IPS DF 19.7 (cell line): ENCODE results near the gene PHF2.
"Not testable (repeated sequence)": the region's sequence is repeated elsewhere in the genome, so short reads cannot be mapped to it uniquely, and the experiment has no call there.

Source experiments
- DNase-seq: peaks from one replicate; pipeline ENCODE4 v3.0.0-alpha.2; 2013; ENCODE audit warnings: low read depth, low spot score

PHF2 gene

DNA sequence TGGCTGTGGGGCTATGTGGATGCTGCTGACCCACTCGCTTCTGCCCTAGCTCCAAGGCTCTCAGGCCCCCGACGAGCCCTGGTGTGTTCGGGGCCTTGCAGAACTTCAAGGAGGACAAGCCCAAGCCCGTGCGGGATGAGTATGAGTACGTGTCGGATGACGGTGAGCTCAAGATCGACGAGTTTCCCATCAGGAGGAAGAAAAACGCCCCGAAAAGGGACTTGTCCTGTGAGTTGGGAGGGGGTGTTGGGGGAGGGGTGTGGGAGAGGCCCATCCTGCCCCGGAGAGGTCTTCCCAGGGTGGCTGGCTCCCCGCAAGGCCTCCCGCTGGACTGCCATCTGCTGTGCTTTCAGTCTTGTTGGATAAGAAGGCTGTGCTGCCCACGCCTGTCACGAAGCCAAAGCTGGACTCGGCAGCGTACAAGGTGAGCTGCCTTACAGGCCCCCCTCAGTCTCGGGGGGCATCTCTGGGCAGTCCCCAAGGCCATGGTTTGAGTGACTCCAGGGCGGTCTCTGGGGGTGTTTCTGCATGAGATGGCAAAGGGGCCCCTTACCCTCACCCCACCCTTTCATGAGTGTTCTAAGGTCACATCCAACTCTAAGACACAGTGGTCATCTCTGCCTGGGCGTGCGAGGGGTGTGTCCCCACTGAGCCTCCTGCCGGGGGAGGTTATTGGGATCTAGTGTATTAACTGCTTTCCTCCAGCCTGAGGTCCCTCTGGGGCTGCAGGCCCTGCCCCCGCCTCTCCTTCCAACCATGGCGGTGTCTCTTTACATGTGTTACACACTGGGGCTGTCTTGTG, 89.5 kb downstream of the PHF2 start:
- DNase-seq = no peak

DNA sequence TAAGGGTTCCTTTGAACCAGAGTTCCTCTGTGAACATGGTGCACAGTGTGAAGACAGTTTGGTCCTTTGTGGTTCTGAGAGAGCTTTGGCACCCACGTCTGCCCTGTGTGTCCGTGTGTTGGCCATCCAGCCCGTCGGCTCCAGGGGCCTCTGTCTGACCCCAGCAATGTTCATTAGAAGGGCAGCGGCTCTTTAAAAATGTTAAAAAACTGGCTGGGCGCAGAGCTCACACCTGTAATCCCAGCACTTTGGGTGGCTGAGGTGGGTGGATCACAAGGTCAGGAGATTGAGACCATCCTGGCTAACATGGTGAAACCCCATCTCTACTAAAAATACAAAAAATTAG, 90.0 kb downstream of the PHF2 start:
- DNase-seq = not testable (repeated sequence)

DNA sequence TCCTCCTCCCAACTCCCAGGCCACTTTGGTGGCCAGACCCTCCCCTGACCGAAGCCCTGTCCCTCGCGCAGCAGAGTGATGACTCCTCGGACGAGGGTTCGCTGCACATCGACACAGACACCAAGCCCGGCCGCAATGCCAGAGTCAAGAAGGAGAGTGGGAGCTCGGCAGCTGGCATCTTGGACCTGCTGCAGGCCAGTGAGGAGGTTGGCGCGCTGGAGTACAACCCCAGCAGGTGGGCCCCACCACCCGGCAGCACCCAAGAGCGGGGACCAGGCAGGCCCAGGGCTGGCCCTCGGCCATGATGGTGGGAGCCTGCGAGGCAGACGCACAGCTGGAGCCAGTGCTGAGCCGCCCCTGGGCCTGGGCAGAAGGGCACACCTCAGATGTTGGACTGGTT, 90.6 kb downstream of the PHF2 start:
- no peak for DNase-seq

DNA sequence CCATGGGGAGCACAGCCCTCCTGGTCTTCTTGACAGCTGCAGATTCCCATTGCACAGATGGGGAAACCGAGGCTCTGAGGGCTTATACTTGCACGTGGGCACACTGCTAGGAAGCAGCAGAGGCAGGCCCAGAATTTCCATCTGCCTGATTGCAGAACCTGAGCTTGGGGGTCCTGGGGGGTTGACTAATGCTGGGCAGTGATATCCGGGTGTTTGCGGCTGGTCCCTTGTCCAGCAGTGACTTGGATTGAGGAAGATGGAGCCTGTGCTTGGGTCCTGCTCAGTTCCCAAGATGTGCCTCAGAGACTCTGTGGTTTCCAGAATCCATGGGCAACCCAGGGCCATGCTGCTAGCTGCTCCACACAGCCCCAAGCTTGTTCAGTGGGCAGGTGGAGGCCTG, 91.2 kb downstream of the PHF2 start:
- no peak for DNase-seq

DNA sequence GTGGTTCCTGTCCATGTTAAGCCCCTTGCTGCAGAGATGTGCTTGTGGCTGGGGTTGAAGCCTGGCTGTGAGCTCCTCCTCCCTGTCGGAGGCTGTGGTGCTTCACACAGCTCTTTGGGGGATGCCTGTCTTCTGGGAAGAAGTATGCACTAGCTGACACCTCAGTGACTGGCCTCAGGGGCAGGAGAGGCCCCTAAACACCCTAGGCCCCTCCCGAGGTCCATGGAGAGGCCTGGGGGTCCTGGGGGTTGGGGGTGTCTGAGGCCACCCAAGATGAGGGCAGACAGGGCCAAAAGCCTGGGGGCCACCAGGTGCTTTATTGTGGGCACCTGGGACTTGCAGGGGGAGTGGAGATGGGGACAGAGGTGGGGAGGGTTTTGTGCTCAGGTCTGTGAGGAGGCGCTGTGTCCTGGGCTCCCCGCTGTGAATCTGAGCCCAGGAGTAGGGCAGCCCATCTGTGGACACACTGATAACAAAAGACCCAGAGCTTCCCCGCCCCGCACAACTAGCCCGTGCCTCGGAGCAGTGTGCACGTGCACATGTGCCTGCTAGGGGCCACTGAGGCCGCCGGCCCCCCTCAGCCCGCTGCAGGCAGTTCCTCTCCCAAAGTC, 92.0 kb downstream of the PHF2 start:
- DNase-seq = no peak

DNA sequence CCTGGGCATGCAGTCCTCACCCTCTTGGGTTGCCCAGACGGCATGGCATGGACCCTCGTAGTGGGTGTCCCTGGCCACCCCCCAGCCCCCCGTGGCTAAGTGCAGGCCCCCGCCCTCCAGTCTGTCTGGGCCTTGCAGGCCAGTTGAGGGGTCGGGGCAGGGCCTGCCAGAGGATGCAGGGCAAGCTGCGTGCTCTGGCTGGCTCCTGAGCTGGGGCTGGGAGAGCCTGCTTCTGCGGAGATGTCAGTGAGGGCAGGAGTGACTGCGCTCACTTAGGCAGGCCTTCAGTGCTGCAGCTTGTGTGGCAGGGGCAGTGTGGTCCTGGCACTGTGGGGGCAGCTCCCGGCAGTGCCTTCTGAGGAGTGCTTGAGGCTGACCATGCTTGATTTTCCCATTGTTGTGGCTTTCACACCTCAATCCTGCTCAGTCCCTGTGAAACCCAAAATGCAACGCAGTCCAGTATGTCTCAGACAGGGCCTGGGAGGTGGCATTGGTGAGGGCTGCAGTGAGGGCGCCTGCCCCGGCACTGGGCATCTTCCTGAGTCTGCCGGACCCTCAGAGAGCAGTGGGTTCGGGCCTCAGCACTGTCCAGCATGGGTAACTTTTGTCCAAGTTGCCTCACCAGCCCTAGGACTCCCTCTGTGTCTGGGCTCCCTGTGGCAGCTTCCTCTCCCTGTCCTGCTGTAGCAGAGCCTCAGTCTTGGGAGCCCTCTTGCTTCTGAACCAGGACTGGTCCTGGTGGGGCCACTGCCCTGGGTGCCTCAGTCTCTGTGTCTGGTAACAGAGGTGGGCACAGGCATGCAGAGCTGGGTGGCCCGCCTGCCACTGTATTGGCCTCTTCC, 93.0 kb downstream of the PHF2 start:
- DNase-seq = no peak

DNA sequence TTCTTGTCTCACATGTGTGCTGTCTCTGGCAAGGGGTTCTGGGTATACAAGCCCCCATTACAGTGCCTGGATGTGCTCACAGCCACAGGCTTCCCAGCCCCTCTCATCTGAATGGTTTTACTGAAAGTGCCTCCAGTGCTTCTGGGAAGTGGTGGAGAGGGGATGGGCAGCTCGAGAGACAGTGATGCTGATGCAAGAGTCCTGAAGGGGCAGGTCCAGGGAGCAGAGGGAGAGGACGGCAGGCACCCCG, 93.5 kb downstream of the PHF2 start:
- DNase-seq = no peak

DNA sequence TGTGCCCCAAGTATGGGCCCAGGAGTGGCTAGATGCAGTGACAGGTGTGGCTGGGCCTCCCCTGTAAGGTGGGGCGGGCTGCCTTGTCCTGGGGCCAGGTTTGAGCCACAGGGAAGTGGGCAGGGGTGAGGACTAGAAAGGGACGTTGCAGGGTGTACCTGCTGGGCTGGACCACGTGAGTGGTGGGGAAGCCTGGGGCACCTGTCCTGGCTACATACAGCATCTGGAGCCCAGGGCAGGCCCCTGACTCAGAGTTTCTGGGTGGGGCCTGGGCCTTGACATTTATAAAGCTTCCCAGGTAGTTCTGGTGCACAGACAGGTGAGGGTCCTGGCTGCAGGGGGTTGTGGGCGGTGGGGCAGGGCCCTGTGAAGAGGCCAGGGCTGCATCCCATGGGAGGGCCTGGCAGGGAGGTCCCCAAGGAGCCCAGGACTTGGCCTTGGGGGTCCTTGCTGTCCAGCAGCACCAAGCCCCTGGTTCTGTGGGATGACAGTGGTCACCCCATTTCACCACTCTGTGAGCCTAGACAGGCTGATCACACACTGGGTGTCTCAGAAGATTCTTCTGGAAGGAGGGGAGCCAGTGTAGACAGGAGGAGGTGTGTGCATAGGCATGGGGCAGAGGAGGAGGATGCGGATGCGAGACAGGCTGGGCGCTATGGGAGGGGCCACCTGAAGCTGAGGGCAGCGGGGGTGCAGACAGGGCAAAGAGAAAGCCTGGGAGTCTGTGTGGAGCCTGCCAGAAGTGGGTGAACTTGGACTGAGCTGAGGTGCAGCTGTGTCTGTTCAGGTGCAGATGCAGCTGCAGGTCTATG, 94.0 kb downstream of the PHF2 start:
- DNase-seq = no peak

DNA sequence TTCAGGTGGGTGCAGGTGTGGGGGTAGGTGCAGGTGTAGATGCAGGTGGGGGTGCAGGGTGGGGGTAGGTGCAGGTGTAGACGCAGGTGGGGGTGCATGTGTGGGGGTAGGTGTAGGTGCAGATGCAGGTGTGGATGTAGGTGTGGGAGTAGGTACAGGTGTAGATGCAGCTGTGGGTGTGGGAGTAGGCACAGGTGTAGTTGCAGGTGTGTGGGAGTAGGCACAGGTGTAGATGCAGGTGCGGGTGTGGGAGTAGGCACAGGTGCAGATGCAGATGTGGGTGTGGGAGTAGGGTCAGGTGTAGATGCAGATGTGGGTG, 94.6 kb downstream of the PHF2 start:
- DNase-seq = no peak

DNA sequence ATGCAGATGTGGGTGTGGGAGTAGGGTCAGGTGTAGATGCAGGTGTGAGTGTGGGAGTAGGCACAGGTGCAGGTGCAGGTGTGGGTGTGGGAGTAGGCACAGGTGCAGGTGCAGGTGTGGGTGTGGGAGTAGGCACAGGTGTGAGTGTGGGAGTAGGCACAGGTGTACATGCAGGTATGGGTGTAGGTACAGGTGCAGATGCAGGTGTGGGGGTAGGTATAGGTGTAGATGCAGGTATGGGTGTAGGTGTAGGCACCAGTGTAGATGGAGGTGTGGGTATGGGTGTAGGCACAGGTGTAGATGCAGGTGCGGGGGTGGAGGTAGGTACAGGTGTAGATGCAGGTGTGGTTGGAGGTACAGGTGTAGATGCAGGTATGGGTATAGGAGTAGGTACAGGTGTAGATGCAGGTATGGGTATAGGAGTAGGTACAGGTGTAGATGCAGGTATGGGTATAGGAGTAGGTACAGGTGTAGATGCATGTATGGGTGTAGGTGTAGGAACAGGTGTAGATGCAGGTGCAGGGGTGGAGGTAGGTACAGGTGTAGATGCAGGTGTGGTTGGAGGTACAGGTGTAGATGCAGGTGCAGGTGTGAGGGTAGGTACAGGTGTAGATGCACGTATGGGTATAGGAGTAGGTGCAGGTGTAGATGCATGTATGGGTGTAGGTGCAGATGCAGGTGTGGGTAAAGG, 96.1 kb downstream of the PHF2 start:
- DNase-seq = not testable (repeated sequence)

DNA sequence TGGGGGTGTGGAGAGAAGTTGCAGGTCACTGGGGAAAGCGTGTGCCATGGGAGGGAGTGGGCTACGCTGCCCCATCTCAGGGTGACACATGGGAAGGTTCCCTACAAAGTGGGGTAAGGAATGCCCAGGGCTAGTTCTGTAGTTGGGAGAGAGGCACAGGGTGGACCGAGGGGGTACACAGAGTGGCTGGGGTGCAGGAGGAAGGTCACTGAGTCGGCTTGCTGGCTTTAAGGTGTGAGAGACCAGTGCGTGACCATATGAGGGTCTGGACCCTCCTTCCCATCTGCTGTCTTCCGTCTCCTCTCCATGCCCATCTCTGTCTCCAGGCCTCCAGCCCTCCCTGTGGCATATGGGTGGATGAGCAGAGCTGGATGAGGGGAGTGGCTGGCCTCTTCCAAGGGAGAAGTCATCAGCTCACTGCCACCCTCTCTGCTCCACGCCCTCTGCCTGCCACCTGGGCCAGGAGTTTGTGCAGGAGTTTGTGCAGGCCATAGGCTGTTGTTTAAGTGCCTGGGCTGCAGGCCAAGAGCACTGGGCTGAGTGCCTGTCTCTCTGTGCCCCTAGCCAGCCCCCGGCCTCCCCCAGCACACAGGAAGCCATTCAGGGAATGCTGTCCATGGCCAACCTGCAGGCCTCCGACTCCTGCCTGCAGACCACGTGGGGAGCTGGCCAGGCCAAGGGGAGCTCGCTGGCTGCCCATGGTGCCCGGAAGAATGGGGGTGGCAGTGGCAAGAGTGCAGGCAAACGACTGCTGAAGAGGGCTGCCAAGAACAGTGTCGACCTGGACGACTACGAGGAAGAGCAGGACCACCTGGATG, 96.8 kb downstream of the PHF2 start:
- DNase-seq = no peak

DNA sequence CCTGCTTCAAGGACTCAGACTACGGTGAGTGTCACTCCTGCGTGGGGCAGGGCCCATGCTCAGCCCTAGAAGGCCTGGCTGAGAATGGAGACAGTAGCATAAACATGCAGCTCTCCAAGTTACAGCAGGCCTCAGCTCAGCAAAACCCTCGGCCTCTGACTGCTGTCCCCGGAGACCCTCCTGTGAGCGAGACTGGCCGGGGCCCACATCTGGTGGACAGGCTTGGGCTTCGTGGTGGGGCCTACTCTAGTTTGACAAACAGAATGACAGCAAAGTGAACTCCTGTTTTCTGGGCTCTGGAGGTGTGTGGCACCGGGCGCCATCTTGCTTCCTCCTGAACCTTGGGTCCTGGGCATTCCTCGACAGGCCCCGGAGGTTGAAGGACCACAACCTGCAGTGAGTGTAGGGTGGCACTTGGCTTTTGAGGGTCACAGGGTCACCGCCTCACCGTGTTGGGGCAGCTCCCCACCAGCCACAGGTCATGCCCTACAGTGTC, 97.5 kb downstream of the PHF2 start:
- no peak for DNase-seq

DNA sequence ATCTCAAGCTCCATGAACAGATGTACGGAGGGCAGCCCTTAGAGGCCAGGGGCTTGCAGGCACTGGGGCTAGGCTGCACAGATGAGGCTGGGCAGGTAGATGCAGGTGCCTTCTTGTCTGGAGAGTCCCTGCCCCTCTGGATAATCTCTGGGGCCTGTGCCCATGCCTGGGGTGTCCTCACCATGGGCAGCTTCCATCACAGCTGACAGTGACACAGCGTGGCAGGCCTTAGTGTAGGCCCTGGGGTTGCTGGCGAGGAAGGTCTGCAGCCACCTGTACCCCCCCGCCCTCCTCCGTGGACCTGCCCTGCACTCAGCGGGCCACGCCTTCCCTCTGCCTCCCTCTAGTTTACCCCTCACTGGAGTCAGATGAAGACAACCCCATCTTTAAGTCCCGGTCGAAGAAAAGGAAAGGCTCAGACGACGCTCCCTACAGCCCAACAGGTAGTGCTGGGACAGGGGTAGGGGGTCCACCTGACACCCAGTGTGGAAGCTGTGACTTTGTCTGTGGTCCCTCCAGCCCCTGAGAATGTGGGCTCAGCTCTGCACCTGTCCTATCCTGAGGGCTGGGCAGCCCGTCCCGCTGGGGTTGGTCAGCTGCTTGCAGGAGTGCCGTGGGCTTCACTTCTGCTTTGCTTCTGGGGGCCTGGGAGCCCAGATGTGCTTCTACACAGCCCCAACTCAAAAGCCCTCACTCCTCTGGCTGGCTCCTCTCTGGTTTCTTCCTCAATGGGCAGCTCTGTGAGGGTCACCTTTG, 98.4 kb downstream of the PHF2 start:
- no peak for DNase-seq

DNA sequence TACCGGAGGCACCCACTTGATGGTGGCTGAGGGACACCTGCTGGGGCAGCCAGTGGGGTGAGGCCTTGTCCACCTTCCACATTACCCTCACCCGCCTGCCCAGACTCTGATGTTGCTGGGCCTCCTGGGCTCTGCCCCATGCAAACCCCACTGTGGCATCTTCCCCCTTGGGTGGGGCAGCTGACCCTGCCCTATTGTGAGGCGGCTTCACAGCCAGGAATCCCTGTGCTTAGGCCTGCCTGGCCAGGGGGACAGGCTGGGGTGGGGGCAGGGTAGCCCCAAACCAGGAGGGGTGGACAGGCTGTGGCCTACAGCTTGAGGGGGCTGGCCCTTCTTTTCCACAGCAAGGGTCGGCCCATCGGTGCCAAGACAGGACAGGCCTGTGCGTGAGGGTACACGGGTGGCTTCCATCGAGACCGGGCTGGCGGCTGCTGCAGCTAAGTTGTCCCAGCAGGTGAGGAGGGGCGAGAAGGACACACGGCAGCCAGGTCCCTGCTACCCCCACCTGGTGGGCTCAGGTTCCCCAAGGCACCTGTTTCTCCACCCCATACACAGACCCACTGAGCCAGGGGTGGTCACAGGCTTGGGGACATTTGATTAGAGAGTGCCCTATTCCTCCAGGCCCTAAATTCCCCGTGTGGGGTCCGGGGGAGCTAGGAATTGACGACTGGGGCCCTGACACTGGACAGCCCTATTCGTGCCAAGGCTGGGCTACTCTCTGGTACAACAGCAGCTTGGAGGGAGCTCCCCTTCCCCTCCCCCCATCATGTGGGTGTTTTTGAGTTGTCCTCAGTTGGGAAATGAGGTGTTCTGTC, 99.2 kb downstream of the PHF2 start:
- no peak for DNase-seq

DNA sequence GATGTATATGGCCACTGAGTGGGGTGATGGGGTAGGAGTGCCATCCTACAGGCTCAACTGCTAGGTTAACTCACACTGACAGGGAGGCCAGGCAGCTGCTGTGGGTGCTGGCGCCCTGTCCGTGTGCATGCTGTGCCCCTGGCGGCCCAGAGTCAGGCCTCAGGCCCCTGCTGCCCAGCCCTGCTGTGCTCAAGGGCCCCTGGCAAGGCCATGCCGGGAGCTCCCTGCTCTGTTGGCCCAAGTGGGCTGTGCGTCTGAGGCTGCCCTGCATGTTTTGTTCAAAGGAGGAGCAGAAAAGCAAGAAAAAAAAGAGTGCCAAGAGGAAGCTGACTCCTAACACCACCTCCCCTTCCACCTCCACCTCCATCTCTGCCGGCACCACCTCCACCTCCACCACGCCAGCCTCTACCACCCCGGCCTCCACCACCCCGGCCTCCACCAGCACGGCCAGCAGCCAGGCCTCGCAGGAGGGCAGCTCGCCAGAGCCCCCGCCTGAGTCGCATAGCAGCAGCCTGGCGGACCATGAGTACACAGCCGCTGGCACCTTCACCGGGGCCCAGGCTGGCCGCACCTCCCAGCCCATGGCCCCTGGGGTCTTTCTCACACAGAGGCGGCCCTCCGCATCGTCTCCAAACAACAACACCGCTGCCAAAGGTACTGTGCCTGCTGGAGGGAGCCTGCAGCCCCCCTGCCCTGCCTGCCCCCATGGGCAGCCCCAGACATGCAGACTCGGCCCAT, 100.1 kb downstream of the PHF2 start:
- no peak for DNase-seq

DNA sequence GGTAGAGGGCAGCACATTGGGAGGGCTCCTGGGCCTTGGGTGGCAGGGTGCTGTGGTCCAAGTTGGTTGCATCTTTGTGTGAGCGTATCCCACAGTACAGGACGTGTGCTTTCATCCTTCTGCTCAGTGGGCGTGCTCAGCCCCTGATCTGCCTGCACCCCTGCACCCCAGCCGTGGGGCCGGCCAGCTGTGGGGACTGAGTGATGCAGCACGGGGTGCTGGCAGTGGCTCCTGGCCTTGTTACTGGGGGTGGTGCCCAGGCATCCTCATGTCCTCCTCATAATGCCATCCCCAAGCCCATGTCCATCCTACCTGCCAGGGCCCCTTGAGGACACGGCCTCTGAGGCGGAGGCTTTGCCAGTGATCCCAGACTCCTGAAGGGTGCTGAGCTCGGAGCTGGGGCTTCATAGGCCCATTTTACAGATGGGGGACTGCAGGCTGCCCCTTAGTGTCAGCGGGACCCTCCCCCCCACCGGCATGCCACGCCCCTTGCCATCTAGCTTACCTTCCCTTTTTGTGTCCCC, 100.7 kb downstream of the PHF2 start:
- no peak for DNase-seq

DNA sequence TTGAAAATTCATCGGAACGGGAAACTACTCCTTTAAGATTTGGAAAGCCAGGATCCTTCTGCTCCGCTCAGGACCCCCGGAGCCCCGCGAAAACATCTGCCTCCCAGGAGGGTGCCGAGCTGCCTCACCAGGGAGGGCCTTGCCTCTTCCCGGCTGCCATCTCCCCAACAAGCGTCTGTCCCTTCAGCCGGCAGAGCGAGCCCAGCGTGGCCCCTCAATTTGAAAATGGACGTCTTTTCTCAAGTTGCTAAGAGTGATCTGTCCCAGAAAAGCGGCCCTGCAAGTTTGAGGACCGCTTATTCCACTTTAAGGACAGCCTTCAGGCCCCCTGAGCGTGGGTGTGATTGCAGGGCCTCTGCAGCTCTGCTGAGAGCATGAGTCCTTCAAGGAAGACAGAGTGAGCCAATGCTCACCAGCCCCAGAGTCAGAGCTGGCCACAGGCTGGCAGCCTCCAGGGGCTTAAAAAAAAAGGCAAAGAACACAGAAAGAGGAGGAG, 101.3 kb downstream of the PHF2 start:
- no peak for DNase-seq
